ENCODE measurements around the gene ADAMTSL4.

The ADAMTSL4 gene

DNA sequence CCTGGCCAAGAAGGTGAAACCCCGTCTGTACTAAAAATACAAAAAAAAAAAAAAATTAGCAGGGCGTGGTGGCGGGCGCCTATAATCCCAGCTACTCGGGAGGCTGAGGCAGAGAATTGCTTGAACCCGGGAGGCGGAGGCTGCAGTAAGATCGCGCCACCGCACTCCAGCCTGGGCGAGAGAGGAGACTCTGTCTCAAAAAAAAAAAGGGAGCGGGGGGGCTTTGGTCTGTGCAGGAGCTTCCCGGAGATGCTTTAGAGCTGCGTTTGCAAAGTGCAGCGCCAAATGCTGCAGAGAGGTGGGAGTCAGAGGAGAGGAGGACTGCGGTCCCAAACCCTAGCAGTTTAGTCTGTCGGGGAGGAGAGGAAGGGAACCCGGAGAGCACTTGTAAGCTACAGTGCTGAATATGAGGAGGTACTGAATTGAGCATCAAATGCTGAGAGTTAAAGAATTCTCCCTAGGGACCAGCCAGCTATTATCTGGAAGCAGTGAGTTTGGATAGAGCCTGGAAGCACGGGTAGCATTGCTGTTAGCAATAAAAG, 33.1 kb upstream of the ADAMTSL4 start:
- no peak overlapping the region for H4K8ac ChIP-seq (ENCODE audit: low read length)
- peaks cover 15 to 25% of the 10 kb centered on the region in 2 experiments for H3K36me3 ChIP-seq (ENCODE audit: control insufficient read depth in 1 of 2, insufficient read depth in 2 of 2, low read depth in 1 of 2, low read length in 2 of 2)
- no peak overlapping the region for H2BK12ac ChIP-seq (ENCODE audit: low read length in 2 of 2)
- H3K14ac ChIP-seq (ENCODE audit: low read length in 2 of 2), result no peak overlapping the region
- H3K4me1 ChIP-seq (ENCODE audit: control insufficient read depth, insufficient read depth, low read depth, low read length), result peaks cover 10% of the 10 kb centered on the region
- WGBS, result 9% methylated on average over 18 of the region's 19 CpGs
- peak overlapping the region; percentile 62 for H3K4me2 ChIP-seq (ENCODE audit: low read length, poor library complexity, severe bottlenecking)
- peak overlapping the region in 1 of 2 experiments; percentile 73 for H3K18ac ChIP-seq (ENCODE audit: low read depth in 1 of 2, low read length in 2 of 2)
- H2AK5ac ChIP-seq (ENCODE audit: low read length, severe bottlenecking), result no peak overlapping the region
- no peak overlapping the region for H2BK15ac ChIP-seq (ENCODE audit: low read depth, poor library complexity, severe bottlenecking)
- H4K91ac ChIP-seq (ENCODE audit: low read length), result no peak overlapping the region
- no peak overlapping the region for H2BK5ac ChIP-seq (ENCODE audit: low read depth, low read length, poor library complexity, severe bottlenecking)
- no peak overlapping the region for H2AFZ ChIP-seq (ENCODE audit: low read depth, low read length)
- no peaks in the 10 kb centered on the region for H3K79me1 ChIP-seq (replicated peaks; ENCODE audit: low read length, poor library complexity, severe bottlenecking)
- H2BK120ac ChIP-seq (ENCODE audit: low read depth, low read length), result no peak overlapping the region
- no peak overlapping the region for H3K27ac ChIP-seq (ENCODE audit: low read length, poor library complexity, severe bottlenecking)
- H3K9ac ChIP-seq (ENCODE audit: low read length), result peak overlapping the region; percentile 79
- no peaks in the 10 kb centered on the region for H3K27me3 ChIP-seq (ENCODE audit: control insufficient read depth in 1 of 2, insufficient read depth in 1 of 2, low read length in 2 of 2)
- H3K4me3 ChIP-seq (ENCODE audit: insufficient read depth in 1 of 2, low read depth in 1 of 2, low read length in 2 of 2), result peak overlapping the region; percentile 37 to 82
- no peaks in the 10 kb centered on the region for H3K9me3 ChIP-seq (ENCODE audit: control insufficient read depth, low read length)
- peak overlapping the region in 1 of 2 experiments; percentile 54 for H3K4ac ChIP-seq (ENCODE audit: low read depth in 1 of 2, low read length in 2 of 2)
- H3K23ac ChIP-seq (ENCODE audit: low read length in 2 of 2), result no peak overlapping the region
- DNase-seq, result peak; percentile 50

- Histone ChIP-seq H3K4ac (ENCODE audit: low read depth in 1 of 2, low read length in 2 of 2) (no peak overlapping the region), H4K91ac (ENCODE audit: low read length) (no peak overlapping the region), H3K4me3 (ENCODE audit: insufficient read depth in 1 of 2, low read depth in 1 of 2, low read length in 2 of 2) (peak overlapping the region in 1 of 2 experiments; percentile 82), H3K4me1 (ENCODE audit: control insufficient read depth, insufficient read depth, low read depth, low read length) (peaks cover 9% of the 10 kb centered on the region), H3K18ac (ENCODE audit: low read depth in 1 of 2, low read length in 2 of 2) (no peak overlapping the region), H2AFZ (ENCODE audit: low read depth, low read length) (no peak overlapping the region), H2BK12ac (ENCODE audit: low read length in 2 of 2) (no peak overlapping the region), H2BK15ac (ENCODE audit: low read depth, poor library complexity, severe bottlenecking) (no peak overlapping the region), H3K79me1 (replicated peaks; ENCODE audit: low read length, poor library complexity, severe bottlenecking) (no peaks in the 10 kb centered on the region), H2AK5ac (ENCODE audit: low read length, severe bottlenecking) (no peak overlapping the region), H3K14ac (ENCODE audit: low read length in 2 of 2) (no peak overlapping the region), H3K4me2 (ENCODE audit: low read length, poor library complexity, severe bottlenecking) (no peak overlapping the region), H2BK120ac (ENCODE audit: low read depth, low read length) (no peak overlapping the region), H3K9ac (ENCODE audit: low read length) (peak overlapping the region; percentile 79), H2BK5ac (ENCODE audit: low read depth, low read length, poor library complexity, severe bottlenecking) (no peak overlapping the region), H3K27ac (ENCODE audit: low read length, poor library complexity, severe bottlenecking) (no peak overlapping the region), H3K27me3 (ENCODE audit: control insufficient read depth in 1 of 2, insufficient read depth in 1 of 2, low read length in 2 of 2) (no peaks in the 10 kb centered on the region), H3K36me3 (ENCODE audit: control insufficient read depth in 1 of 2, insufficient read depth in 2 of 2, low read depth in 1 of 2, low read length in 2 of 2) (peaks cover 10 to 20% of the 10 kb centered on the region in 2 experiments), H3K23ac (ENCODE audit: low read length in 2 of 2) (no peak overlapping the region), H3K9me3 (ENCODE audit: control insufficient read depth, low read length) (no peaks in the 10 kb centered on the region), H4K8ac (ENCODE audit: low read length) (no peak overlapping the region)
- 79% methylated on average over 1 of the region's 4 CpGs for WGBS
- DNase-seq, result peak; percentile 58
Observed at GRCh38 chr1:150516616-150517015, 32.6 kb upstream of the ADAMTSL4 start.

DNA sequence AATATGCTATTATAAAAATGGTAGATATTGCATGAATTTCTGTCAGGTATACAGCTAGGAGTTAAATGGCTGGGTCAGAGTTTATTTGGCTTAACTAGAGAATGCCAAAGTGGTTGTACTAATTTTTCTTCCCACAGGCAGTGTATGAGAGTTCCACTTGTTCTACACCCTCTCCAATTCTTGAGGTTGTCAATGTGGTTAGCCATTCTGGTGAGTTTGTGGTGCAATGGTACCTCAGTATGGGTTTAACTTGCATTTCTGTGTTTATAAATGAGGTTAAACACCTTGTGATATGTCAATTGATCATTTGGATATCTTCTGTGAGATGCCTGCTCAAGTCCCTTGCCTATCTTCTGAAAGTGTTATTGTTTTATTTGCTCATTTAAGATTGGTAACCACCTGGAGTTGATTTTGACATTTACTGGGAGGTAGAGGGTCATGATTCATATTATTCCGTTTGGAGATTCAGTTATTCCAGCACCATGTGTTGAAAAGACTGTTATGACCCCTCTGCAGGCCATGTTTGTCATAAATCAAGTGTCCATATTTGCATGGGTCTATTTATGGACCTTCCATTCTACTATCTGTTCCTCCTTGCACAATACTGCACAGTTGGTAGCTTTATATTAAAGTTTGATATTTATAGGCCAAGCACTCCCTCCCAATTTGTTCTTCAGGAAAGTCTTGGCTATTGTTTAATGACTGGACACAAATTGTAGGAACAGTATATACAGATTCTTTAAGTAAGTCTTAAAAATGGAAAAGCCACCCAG, 27.8 kb upstream of the ADAMTSL4 start:
- Histone ChIP-seq H2BK5ac (ENCODE audit: low read depth, low read length, poor library complexity, severe bottlenecking) (no peak overlapping the region), H3K18ac (ENCODE audit: low read depth in 1 of 2, low read length in 2 of 2) (no peak overlapping the region), H3K4me3 (ENCODE audit: insufficient read depth in 1 of 2, low read depth in 1 of 2, low read length in 2 of 2) (no peak overlapping the region), H3K27ac (ENCODE audit: low read length, poor library complexity, severe bottlenecking) (no peak overlapping the region), H3K4ac (ENCODE audit: low read depth in 1 of 2, low read length in 2 of 2) (no peak overlapping the region), H4K91ac (ENCODE audit: low read length) (no peak overlapping the region), H2BK15ac (ENCODE audit: low read depth, poor library complexity, severe bottlenecking) (no peak overlapping the region), H3K79me1 (replicated peaks; ENCODE audit: low read length, poor library complexity, severe bottlenecking) (no peaks in the 10 kb centered on the region), H3K9ac (ENCODE audit: low read length) (no peak overlapping the region), H3K4me2 (ENCODE audit: low read length, poor library complexity, severe bottlenecking) (no peak overlapping the region), H2BK12ac (ENCODE audit: low read length in 2 of 2) (no peak overlapping the region), H3K36me3 (ENCODE audit: control insufficient read depth in 1 of 2, insufficient read depth in 2 of 2, low read depth in 1 of 2, low read length in 2 of 2) (no peaks in the 10 kb centered on the region), H3K9me3 (ENCODE audit: control insufficient read depth, low read length) (no peaks in the 10 kb centered on the region), H3K27me3 (ENCODE audit: control insufficient read depth in 1 of 2, insufficient read depth in 1 of 2, low read length in 2 of 2) (no peaks in the 10 kb centered on the region), H2AK5ac (ENCODE audit: low read length, severe bottlenecking) (no peak overlapping the region), H3K23ac (ENCODE audit: low read length in 2 of 2) (no peak overlapping the region), H4K8ac (ENCODE audit: low read length) (no peak overlapping the region), H3K14ac (ENCODE audit: low read length in 2 of 2) (no peak overlapping the region), H2AFZ (ENCODE audit: low read depth, low read length) (no peak overlapping the region), H2BK120ac (ENCODE audit: low read depth, low read length) (no peak overlapping the region), H3K4me1 (ENCODE audit: control insufficient read depth, insufficient read depth, low read depth, low read length) (no peaks in the 10 kb centered on the region)
- WGBS, result 88% methylated on average over 1 of the region's 1 CpG
- no peak for DNase-seq

DNA sequence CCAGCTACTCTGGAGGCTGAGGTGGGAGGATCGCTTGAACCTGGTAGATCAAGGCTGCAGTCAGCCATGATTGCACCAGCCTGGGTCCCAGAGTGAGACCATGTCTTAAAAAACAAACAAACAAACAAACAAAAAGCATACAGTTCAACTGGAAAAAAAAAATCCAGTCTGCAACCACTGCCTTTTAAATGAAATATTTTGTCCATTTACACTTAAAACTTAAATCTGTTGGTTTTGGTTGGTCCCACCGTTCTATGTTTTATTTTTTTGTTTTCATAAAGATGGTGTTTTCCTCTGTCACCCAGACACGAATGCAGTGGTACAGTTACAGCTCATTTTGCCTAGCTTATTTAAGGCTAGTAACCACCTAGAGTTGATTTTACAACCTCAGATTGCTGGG, 23.9 kb upstream of the ADAMTSL4 start:
- no peak overlapping the region for H3K14ac ChIP-seq (ENCODE audit: low read length in 2 of 2)
- H3K9me3 ChIP-seq (ENCODE audit: control insufficient read depth, low read length), result no peaks in the 10 kb centered on the region
- no peak overlapping the region for H2AK5ac ChIP-seq (ENCODE audit: low read length, severe bottlenecking)
- H3K23ac ChIP-seq (ENCODE audit: low read length in 2 of 2), result no peak overlapping the region
- H3K4ac ChIP-seq (ENCODE audit: low read depth in 1 of 2, low read length in 2 of 2), result no peak overlapping the region
- no peak overlapping the region for H4K8ac ChIP-seq (ENCODE audit: low read length)
- H2BK5ac ChIP-seq (ENCODE audit: low read depth, low read length, poor library complexity, severe bottlenecking), result no peak overlapping the region
- DNase-seq, result no peak
- H3K4me2 ChIP-seq (ENCODE audit: low read length, poor library complexity, severe bottlenecking), result no peak overlapping the region
- H2BK15ac ChIP-seq (ENCODE audit: low read depth, poor library complexity, severe bottlenecking), result no peak overlapping the region
- H2BK120ac ChIP-seq (ENCODE audit: low read depth, low read length), result no peak overlapping the region
- H3K9ac ChIP-seq (ENCODE audit: low read length), result no peak overlapping the region
- H2BK12ac ChIP-seq (ENCODE audit: low read length in 2 of 2), result no peak overlapping the region
- H3K79me1 ChIP-seq (replicated peaks; ENCODE audit: low read length, poor library complexity, severe bottlenecking), result no peaks in the 10 kb centered on the region
- H3K18ac ChIP-seq (ENCODE audit: low read depth in 1 of 2, low read length in 2 of 2), result no peak overlapping the region
- H2AFZ ChIP-seq (ENCODE audit: low read depth, low read length), result no peak overlapping the region
- no peak overlapping the region for H3K27ac ChIP-seq (ENCODE audit: low read length, poor library complexity, severe bottlenecking)
- H3K36me3 ChIP-seq (ENCODE audit: control insufficient read depth in 1 of 2, insufficient read depth in 2 of 2, low read depth in 1 of 2, low read length in 2 of 2), result no peaks in the 10 kb centered on the region
- no peaks in the 10 kb centered on the region for H3K27me3 ChIP-seq (ENCODE audit: control insufficient read depth in 1 of 2, insufficient read depth in 1 of 2, low read length in 2 of 2)
- H3K4me1 ChIP-seq (ENCODE audit: control insufficient read depth, insufficient read depth, low read depth, low read length), result peaks cover 1% of the 10 kb centered on the region
- H3K4me3 ChIP-seq (ENCODE audit: insufficient read depth in 1 of 2, low read depth in 1 of 2, low read length in 2 of 2), result no peak overlapping the region
- 87% methylated on average over 3 of the region's 3 CpGs for WGBS
- H4K91ac ChIP-seq (ENCODE audit: low read length), result no peak overlapping the region

Measured in mesenchymal stem cell (in vitro differentiated cells and primary cell).